ENCODE results near the gene TNFRSF17. TPM values are rescaled to one million over a fixed set of nuclear protein-coding genes. Genes with fewer than 3 reads are reported as not detected.
A peak's percentile ranks its signal among the peaks of the same experiment; 100 is the strongest.
"Not testable (repeated sequence)": the region's sequence is repeated elsewhere in the genome, so short reads cannot be mapped to it uniquely, and the experiment has no call there.

TNFRSF17 gene
- total RNA-seq, 1 experiment from 2014 or later = not detected

DNA sequence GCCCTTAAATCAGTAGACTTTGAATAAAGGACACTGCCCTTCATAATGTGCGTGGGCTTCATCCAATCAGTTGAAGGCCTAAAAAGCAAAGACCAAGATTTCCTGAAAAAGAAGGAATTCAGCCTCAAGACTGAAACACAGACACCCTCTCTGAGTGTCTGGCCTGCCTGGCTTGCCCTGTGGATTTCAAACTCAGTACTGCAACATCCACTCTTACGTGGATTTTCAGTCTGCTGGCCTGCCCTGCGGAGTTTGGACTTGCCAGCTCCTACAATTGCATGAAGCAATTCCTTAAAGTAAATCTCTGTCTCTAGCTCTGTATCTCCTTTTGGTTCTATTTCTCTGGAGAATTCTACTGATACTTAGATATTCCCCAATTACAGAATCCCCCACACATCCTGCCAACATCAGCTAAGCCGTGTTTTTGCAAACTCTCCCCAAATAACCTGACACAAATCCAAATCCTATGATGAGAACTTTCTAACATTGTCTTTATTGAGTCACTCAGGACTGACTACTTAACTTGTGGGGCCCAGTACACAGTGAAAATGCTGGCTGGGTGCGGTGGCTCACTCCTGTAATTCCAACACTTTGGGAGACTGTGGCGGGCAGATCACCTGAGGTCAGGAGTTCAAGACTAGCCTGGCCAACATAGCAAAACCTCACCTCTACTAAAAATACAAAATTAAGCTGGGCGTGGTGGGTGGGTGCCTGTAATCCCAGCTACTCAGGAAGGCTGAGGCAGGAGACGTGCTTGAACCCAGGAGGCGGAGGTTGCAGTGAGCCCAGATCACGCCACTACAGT is 7.2 kb upstream of the TNFRSF17 start:
- H3K27ac ChIP-seq = no peak overlapping the region
- no peaks in the 10 kb centered on the region for H3K27me3 ChIP-seq
- DNase-seq = no peak
- H3K4me1 ChIP-seq = no peaks in the 10 kb centered on the region
- H3K36me3 ChIP-seq = no peaks in the 10 kb centered on the region
- H3K4me3 ChIP-seq = no peak overlapping the region
- no peaks in the 10 kb centered on the region for H3K9me3 ChIP-seq (replicated peaks)

DNA sequence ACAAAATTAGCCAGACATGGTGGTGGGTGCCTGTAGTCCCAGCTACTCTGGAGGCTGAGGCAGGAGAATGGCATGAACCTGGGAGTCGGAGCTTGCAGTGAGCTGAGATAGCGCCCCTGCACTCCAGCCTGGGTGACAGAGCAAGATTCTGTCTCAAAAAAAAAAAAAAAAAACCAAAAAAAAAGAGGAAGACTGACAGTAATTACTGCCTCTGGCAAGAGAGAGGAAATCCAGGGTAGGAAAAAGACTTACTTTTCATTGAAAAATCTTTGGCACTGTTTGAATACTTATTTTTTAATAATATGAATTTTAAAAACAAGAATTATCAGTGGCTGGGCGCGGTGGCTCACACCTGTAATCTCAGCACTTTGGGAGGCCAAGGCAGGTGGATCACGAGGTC is 2.6 kb upstream of the TNFRSF17 start:
- not testable (repeated sequence) for H3K9me3 ChIP-seq (replicated peaks); H3K27me3 ChIP-seq; H3K4me3 ChIP-seq; H3K27ac ChIP-seq; DNase-seq; H3K36me3 ChIP-seq; H3K4me1 ChIP-seq

DNA sequence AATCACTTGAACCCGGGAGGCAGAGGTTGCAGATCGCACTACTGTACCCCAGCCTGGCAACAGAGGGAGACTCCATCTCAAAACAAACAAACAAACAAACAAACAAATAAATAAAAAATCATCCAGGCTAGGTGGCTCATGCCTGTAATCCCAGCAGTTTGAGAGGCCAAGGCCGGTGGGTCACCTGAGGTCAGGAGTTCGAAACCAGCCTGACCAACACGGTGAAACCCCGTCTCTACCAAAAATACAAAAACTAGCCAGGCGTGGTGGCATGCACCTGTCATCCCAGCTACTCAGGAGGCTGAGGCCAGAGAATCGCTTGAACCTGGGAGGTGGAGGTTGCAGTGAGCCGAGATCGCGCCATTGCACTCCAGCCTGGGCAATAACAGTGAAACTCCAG is 2.0 kb upstream of the TNFRSF17 start:
- not testable (repeated sequence) for H3K27ac ChIP-seq; DNase-seq; H3K4me1 ChIP-seq; H3K27me3 ChIP-seq; H3K9me3 ChIP-seq (replicated peaks); H3K4me3 ChIP-seq; H3K36me3 ChIP-seq

DNA sequence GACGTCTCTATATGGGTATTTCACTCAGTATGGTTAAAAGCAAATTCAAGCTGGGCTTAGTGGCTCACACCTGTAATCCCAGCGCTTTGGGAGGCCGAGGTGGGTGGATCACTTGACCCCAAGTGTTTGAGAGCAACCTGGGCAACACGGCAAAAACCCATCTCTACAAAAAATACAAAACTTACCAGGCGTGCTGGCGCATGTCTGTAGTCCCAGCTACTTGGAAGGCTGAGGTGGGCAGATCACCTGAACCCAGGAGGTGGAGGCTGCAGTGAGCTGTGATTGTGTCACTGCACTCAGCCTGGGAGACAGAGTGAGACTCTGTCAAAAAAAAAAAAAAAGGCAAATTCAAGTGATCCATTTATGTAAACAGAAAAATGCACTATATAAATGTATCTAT is 1.3 kb upstream of the TNFRSF17 start:
- DNase-seq = no peak
- no peak overlapping the region for H3K27ac ChIP-seq
- 0 out of 2 replicates have a peak, but pooled peaks cover 3% of the 10 kb centered on the region for H3K27me3 ChIP-seq
- H3K4me1 ChIP-seq = no peaks in the 10 kb centered on the region
- no peak overlapping the region for H3K4me3 ChIP-seq
- no peaks in the 10 kb centered on the region for H3K36me3 ChIP-seq
- H3K9me3 ChIP-seq (replicated peaks) = no peaks in the 10 kb centered on the region

DNA sequence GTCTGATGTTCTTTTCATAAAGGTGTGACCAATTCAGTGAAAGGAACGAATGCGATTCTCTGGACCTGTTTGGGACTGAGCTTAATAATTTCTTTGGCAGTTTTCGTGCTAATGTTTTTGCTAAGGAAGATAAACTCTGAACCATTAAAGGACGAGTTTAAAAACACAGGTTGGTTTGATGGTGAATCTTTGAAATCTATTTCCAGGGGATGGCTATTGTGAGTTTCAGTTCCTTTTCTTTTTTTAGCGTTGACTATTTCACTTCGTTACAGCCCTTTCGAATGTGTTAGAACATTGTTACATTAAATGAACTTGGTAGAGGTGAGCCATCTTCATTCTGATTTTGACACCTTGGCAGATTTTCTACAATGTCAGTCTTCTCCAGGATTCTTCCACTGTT is 1.2 kb downstream of the TNFRSF17 start:
- Histone ChIP-seq H3K36me3 (no peaks in the 10 kb centered on the region), H3K9me3 (replicated peaks) (no peaks in the 10 kb centered on the region), H3K4me3 (no peak overlapping the region), H3K27ac (no peak overlapping the region), H3K4me1 (no peaks in the 10 kb centered on the region), H3K27me3 (0 out of 2 replicates have a peak, but pooled peaks cover 3% of the 10 kb centered on the region)
- DNase-seq = no peak

DNA sequence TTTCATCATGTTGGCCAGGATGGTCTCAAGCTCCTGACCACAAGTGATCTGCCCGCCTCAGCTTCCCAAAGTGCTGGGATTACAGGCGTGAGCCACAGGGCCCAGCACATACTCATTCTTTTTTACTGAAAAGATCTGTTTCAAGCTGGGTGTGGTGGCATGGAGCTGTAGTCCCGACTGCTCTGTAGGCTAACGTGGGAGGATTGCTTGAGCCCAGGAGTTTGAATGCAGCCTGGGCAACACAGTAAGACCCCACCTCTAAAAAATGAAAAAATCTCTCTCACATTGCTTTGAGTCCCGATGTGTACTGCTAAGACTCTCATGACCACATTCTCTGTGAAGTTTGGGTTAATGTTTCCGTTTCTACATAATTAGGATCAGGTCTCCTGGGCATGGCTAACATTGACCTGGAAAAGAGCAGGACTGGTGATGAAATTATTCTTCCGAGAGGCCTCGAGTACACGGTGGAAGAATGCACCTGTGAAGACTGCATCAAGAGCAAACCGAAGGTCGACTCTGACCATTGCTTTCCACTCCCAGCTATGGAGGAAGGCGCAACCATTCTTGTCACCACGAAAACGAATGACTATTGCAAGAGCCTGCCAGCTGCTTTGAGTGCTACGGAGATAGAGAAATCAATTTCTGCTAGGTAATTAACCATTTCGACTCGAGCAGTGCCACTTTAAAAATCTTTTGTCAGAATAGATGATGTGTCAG is 2.3 kb downstream of the TNFRSF17 start:
- no peak for DNase-seq

DNA sequence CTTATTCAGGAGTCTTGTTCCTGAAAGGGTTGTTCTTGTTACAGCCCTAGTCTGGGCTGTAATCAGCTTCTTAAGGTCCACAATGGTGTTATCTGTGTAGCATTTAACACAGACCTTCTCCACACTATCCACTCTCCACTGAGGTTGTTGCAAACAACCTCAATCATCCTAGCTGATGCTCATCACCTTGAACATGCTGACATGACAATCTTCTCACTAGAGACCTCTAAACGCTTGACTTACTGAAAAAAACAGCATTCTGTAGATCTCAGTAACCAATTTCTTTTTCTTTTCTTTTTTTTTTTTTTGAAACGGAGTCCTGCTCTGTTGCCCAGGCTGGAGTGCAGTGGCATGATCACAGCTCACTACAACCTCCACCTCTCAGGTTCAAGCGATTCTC is 3.6 kb downstream of the TNFRSF17 start:
- DNase-seq = no peak
- H3K9me3 ChIP-seq (replicated peaks) = no peaks in the 10 kb centered on the region
- H3K27me3 ChIP-seq = 0 out of 2 replicates have a peak, but pooled peaks cover 3% of the 10 kb centered on the region
- H3K36me3 ChIP-seq = no peaks in the 10 kb centered on the region
- H3K27ac ChIP-seq = no peak overlapping the region
- no peak overlapping the region for H3K4me3 ChIP-seq
- H3K4me1 ChIP-seq = no peaks in the 10 kb centered on the region

More for the DNA sequence above, 2.3 kb downstream of the TNFRSF17 start:
- H3K4me3 ChIP-seq = no peak overlapping the region
- no peaks in the 10 kb centered on the region for H3K4me1 ChIP-seq
- no peaks in the 10 kb centered on the region for H3K36me3 ChIP-seq
- 0 out of 2 replicates have a peak, but pooled peaks cover 3% of the 10 kb centered on the region for H3K27me3 ChIP-seq
- no peaks in the 10 kb centered on the region for H3K9me3 ChIP-seq (replicated peaks)
- no peak overlapping the region for H3K27ac ChIP-seq

DNA sequence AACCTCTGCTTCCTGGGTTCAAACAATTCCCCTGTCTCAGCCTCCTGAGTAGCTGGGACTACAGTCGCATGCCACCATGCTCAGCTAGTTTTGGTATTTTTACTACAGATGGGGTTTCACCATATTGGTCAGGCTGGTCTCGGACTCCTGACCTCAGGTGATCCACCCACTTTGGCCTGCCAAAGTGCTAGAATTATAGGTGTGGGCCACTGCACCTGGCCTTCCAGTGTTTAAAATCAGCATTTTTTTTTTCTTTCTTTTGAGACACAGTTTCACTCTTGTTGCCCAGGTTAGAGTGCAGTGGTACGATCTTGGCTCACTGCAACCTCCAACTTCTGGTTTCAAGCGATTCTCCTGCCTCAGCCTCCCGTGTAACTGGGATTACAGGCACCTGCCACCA is 5.3 kb downstream of the TNFRSF17 start:
- H3K4me1 ChIP-seq; H3K4me3 ChIP-seq; H3K9me3 ChIP-seq (replicated peaks); H3K27ac ChIP-seq; H3K27me3 ChIP-seq; DNase-seq; H3K36me3 ChIP-seq: not testable (repeated sequence)

DNA sequence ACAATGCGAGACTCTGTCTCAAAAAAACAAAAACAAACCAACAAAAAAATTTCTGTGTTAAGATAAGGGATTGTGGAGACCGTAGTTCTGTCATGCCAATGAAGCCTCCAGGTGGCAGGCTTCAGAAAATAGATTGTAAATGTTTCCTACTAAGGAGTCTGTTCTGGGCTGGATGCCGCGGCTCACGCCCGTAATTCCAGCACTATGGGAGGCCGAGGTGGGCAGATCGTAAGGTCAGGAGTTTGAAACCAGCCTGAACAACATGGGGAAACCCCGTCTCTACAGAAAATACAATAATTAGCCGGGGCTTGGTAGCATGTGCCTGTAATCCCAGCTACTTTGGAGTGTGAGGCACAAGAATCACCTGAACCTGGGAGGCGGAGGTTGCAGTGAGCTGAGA is 7.1 kb downstream of the TNFRSF17 start:
- no peaks in the 10 kb centered on the region for H3K9me3 ChIP-seq (replicated peaks)
- no peaks in the 10 kb centered on the region for H3K36me3 ChIP-seq
- no peaks in the 10 kb centered on the region for H3K27me3 ChIP-seq
- DNase-seq = no peak
- H3K27ac ChIP-seq = no peak overlapping the region
- no peaks in the 10 kb centered on the region for H3K4me1 ChIP-seq
- H3K4me3 ChIP-seq = no peak overlapping the region

DNA sequence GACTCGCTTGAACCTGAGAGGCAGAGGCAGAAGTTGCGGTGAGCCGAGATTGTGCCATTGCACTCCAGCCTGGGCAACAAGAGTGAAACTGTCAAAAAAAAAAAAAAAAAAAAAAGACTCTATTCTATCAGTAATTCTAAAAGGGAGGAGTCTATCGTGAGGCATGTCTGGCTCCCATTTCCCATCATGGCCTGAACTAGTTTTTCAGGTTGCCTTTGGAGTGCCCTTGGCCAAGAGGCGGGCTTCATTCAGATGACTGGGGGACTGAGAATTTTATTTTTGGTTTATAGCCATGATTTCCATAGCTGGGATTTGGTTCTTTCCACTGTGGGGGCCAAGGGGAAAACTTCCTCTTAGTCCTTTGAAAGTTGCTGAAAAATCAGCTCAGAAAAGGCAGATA is 8.1 kb downstream of the TNFRSF17 start:
- no peak for DNase-seq
- H3K4me1 ChIP-seq = no peaks in the 10 kb centered on the region
- no peaks in the 10 kb centered on the region for H3K9me3 ChIP-seq (replicated peaks)
- no peak overlapping the region for H3K4me3 ChIP-seq
- H3K27ac ChIP-seq = no peak overlapping the region
- H3K27me3 ChIP-seq = no peaks in the 10 kb centered on the region
- no peaks in the 10 kb centered on the region for H3K36me3 ChIP-seq

DNA sequence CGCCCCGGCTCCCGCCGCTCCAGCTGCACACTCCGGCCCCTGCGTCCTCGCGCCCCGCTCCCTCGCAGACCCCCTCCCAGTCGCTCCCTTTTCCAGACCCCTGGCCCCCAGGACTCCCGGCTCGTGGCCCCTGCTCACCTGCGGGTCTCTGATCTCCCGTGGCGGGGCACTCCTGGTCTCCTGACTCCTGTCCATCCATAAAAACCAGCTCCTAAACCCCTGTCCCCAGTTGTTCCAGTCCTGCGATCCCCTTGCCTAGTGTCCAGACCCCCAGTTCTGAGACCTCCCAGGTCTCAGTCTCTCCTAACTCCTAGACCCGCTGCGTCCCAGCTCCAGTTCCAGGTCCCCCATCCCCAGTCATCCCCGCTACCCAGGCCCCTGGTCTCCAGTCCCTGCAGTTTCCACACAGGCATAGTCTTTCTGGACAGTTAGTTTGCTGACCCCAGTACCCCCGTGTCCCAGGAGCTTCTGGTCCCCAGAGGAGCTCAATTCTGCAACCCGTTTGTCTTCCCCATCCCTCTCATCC is 11.9 kb downstream of the TNFRSF17 start:
- Histone ChIP-seq H3K36me3 (no peaks in the 10 kb centered on the region), H3K9me3 (replicated peaks) (no peaks in the 10 kb centered on the region), H3K27me3 (no peaks in the 10 kb centered on the region), H3K27ac (no peak overlapping the region), H3K4me1 (no peaks in the 10 kb centered on the region), H3K4me3 (peak overlapping the region; percentile 98)
- DNase-seq = peak in 1 of 2 experiments; percentile 19

DNA sequence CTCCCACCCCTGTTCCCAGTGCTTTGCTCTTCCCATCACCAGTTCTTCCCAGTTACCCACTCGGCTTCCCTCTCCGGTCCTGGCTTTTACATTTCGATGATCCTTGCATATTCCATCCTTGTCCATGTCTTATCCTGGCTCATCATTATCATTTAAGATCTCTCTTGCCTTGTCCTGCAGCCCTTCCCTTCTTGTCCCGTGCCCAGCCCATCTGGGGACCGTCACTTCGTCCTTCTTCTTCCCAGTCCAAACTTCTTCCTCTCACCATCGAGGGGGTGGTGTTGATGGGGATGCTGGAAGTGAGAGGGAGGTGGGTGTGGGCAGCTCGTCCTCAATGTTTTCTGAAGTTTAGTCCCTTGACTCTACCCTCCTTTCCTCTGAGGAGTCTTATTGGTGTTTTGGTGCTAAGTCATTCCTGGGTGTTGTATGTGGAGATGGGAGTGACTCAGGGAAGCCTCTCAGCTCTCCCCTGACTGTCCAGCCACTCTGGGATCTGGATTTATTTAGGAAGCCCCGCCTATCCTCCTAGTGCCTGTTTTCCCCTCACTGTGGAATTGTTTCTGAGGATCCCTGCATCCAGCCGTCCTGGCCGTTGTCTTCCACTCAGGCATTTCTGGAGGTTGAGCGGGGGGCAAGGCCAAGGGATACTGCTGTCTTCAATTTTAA is 12.5 kb downstream of the TNFRSF17 start:
- Histone ChIP-seq H3K9me3 (replicated peaks) (no peaks in the 10 kb centered on the region), H3K27me3 (no peaks in the 10 kb centered on the region), H3K4me3 (peak overlapping the region; percentile 98), H3K4me1 (no peaks in the 10 kb centered on the region), H3K27ac (no peak overlapping the region), H3K36me3 (no peaks in the 10 kb centered on the region)
- DNase-seq = peak; percentile 5 to 38

DNA sequence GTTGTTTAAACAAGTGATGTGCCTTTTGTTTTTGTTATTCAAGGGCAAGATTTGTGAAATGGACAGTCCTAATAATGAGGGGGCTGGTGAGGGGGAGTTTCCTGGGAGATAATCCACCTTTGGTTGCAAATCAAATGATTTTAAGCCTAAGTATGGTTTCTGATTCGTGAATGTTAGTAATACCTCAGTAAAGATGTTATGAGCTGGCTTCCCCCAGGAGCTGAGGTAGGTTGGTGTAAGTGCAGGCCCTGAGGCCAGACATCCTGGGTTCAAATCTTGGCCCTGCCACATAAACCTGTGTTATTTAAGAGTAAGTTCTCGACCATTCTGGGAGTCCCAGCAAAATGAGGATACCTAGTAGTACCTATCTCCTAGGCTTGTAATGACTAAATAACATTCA is 13.1 kb downstream of the TNFRSF17 start:
- H3K9me3 ChIP-seq (replicated peaks) = no peaks in the 10 kb centered on the region
- H3K27me3 ChIP-seq = no peaks in the 10 kb centered on the region
- DNase-seq = no peak
- no peaks in the 10 kb centered on the region for H3K36me3 ChIP-seq
- H3K4me3 ChIP-seq = no peak overlapping the region
- H3K27ac ChIP-seq = no peak overlapping the region
- H3K4me1 ChIP-seq = no peaks in the 10 kb centered on the region

DNA sequence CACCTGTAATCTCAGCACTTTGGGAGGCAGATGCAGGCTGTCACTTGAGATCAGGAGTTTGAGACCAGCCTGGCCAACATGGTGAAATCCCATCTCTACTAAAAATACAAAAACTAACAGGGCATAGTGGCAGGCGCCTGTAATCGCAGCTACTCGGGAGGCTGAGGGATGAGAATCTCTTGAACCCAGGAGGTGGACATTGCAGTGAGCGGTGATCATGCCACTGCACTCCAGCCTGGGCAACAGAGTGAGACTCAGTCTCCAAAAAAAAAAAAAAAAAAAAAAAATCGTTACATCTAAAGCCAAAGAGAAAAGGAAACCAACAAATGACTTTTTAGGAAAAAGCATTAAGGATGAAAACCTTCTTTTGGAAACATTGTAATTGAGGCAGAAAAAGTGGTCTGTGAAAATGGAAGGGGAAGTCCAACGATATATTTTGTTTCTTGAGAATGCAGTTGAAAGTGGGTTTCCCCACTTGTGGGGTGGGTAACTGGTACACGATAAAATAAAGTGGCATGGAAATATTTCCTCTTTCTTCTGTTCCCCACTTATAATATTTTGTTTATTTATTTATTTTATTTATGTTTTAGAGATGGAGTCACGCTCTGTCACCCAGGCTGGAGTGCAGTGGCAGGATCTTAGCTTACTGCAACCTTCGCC is 14.1 kb downstream of the TNFRSF17 start:
- Histone ChIP-seq H3K36me3 (no peaks in the 10 kb centered on the region), H3K4me1 (no peaks in the 10 kb centered on the region), H3K27me3 (no peaks in the 10 kb centered on the region), H3K27ac (no peak overlapping the region), H3K4me3 (no peak overlapping the region), H3K9me3 (replicated peaks) (no peaks in the 10 kb centered on the region)
- DNase-seq = no peak
